Hypothalamus (tissue), 51 donors: ENCODE results near the gene CEP128.

Experiments
- DNase-seq, 51 donors: peaks; one replicate each; lab custom pipeline; 2025; lab: John Stamatoyannopoulos, UW

CEP128 gene

DNA sequence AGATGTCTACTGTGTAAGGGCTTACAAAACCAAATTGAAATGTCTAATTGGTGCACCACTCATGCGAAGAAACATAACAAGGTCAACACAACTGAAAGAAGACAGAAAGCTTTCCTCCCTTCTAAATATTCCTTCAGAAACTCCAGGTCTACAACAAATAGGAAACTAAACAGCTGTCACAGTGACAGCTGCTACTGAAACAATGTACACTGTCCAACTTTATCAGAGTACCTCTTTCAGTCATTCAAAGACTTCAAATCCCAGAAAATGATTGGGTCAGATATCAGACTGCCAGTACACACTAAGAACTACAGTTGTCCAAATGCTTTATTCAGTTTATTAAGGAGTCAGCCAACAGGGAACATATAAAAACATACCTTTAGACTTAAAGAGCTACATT is 35.2 kb downstream of the CEP128 start:
- no peak for DNase-seq

DNA sequence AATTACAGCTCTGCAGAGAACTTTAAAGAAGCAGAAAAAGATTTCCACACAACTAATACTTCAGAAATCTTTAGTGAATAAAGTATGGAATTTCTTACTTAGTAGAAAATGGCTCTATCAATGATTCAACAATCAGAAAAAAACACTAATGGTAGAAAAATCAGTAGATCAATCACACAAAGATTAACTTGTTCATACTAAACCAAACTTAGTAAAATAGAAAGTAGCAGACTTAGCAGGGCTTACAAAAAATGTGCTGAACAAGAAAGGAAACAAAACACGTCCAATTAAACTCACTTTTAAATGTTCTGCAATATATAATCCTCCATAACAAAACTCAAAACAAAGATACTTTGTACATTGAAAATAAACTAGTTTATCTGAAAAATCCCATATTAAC is 38.9 kb downstream of the CEP128 start:
- DNase-seq: no peak

DNA sequence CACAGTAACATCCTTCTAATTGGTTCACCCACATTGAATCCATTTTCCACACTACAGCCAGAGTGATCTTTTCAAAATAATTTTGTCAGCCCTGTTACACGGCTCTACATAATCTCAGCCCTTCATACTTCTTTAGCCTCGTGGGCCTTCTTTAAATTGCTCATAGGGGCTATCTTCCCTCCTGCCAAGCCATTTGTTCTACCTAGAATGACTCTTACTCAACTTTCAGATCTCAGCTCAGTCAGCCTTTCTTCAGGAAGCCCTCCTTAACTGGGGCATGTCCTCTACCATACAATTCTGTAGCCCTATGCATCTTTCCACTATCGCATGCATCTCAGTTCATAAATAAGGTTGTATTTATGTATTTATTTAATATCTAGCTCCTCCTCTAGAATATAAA is 39.7 kb downstream of the CEP128 start:
- DNase-seq: no peak

DNA sequence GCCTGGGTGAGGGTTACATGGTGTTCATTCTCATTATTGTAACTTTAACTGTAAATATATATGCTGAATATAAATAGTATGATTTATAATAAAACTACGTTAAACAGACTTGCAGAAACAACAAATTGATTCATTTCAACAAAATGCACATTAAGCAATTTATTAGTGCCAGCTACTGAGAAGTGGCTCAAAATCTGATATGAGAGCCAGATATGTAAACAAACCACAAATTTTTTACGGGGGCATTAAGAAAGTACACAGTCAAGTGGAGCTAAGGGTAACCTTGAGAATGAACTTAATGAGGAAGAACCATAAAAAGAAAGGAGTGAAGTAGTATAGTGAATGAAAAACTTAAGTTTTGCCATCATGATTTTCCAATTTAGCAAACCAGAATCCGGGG is 40.3 kb downstream of the CEP128 start:
- DNase-seq: no peak

DNA sequence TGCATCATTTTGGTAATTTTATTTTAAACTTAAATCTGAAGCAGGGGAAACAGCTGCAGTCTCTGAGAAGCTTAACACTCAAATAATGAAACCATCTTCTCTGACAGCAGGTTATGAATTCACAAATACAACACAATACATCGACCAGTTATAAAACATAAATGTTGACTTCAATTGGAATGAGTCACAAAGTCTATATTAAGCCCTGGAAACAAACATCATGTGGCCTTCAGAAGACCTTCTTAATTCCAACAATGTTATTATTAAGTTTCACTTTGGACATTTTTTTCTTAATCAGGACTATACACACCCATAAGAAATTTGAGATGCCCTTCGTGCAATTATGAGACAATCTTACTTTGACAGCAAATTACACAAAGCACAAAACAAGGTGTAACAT is 68.9 kb downstream of the CEP128 start:
- DNase-seq: no peak

DNA sequence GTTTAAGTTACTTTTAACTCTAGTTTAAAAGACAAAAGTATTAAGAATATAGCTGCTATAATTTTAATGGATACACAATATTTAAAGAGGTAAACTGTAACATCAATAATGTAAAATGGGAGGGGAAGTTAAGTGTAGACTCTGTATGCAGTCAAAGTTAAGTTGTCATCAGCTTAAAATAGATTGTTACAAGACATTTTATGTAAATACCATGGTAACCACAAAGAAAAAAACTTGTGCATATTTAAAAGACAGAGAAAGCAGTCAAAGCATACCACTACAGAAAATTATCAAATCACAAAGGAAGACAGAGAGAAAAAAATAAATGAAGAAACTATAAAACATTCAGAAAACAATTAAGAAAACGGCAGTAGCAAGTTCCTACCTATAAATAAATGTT is 73.3 kb downstream of the CEP128 start:
- DNase-seq: no peak

DNA sequence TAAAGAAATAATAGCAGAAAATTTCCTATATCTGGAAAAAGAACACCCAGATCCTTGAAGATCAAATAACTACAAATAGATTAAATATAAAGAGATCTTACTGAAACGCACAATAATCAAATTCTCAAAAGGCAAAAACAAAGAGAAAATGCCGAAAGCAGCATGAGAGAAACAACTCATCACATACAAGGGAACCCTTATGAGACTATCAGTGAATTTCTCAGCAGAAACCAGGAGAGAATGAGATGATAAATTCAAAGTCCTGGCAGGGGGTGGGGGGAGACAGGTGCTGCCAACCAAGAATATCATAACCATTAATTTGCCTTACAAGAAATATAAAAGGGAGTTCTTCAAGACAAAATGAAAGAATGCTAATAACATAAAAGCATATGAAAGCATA is 73.7 kb downstream of the CEP128 start:
- no peak for DNase-seq

DNA sequence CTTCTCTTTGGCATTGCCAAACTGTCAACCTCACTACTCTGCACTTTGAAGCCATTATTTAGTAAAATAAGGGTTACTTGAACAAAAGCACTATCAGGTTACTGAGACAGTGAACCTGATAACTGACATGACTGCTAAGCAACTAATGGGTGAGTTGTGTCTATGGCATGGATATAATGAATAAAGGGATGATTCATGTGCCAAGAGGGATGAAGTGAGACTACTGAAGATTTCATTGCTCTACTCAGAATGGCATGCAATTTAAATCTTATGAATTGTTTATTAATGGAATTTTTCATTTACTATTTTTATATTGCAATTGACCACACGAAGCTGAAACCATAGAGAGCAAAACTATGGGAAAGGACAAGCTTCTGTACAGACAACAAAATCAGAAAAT is 74.4 kb downstream of the CEP128 start:
- no peak for DNase-seq

DNA sequence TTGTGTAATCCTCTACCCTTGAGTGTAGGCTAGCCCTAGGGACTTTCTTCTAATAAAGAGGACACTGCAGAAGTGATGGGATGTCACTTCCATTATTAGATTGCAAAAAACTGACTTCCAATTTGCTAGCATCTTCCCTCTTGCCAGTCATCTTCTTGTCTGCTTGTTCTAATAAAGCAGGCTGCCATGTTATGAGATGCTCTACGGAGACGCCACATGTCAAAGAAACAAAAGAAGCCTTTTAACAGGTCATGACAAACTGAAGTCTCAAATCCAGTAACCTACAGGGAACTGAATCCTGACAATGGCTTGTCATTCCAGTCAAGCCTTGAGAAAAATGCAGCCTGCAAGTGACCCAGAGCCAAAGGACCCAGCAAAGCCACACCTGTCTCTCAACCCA is 76.0 kb downstream of the CEP128 start:
- DNase-seq: no peak

DNA sequence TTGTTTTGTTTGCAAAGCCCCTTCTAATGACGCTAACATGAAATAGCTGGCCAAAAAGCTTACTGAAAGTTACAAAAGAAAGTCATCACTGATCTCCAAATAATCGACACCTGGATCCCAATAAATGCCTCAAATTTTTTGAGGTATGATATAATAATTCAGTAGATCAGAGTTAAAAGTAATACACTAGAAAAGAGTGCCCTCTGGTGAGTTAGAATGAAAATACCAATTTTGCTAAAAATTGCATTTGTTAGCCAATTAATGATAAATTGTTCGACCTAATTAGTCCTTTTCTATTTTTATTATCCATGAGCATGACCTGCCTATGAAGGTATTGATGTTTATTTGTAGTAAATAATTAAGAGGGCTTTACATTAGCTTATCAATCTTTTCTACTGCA is 78.6 kb downstream of the CEP128 start:
- DNase-seq: no peak

DNA sequence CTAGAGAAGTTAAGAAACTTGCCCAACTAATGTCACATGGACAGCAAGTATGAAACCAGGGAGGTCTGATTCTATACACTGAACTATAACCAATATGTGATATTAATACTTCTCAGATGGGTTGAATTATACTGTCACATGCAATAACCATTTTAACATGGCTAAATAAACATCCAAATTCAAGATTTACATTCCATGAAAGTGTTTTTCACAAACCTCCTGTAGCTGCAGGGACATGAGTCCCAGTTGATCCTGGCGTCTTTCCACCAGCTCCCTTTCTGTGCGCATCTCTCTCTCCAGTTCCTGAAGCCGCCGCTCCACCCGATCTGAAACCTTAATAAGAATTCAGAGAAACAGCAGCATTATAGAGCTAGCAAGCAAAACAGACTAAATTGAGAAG is 79.0 kb downstream of the CEP128 start:
- no peak for DNase-seq

DNA sequence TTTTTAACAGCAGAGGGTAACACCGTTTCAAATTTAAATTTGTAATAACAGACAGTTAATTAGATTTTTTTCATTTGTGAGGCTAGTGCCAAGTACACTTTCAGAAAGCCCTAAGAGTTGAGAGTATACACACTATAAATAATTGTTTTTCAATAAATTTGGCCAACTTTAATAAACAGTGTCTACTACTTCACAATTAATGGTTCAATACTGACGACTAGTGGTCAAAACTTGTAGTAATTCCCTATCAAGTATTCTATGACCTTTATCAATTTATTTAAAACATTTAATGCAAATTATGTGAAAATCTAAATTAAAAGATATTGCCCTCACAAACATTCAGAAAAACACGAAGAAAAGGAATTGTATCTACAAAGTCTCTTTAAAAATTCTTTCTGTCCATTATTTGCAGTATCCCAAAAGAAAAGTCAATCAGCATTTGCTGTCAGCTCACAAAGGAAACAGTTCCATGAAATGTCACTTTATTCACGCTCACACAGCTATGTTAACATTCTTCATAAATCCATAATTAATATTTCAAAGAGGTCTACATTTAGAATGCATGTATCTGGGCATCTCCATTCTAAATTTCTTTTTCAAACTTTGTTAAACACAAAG is 91.2 kb downstream of the CEP128 start:
- peak in 1 of 51 donors; percentile 48 for DNase-seq

DNA sequence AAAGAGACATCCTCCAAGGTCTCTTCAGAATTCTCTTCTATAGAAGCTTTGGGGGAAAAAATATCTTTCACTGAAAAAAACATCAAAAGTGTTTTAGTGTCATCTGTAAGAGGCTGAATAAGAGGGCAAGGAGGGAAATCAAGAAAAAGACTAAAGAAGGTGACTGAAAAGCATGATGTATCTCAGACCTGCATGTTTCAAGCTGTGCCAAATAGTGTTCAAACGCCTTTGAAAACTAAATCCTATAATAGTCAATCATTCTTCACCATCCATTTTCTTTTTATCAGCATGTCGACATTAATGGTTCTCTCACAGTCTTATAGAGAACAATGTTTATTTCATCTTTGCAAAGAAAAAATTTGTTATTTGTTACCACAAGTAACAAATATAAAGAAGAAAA is 94.5 kb downstream of the CEP128 start:
- DNase-seq: no peak

DNA sequence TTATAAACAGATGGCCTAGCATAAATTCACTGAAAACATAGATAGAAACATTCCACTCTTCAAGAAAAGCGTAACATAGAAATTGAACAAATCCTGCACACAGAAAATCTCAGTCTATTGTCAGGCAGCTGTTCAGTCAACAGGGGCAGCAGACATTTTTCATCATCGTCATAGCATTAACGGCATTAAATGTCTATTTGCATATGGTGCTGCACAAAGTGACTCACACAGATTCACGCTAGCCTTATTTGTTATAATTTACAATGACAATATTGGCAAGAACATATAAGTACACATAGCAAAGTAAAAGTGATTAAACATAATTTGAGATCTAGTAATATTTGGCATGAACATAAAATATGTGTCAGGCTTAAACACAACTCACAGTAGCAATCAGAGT is 95.7 kb downstream of the CEP128 start:
- DNase-seq: no peak

DNA sequence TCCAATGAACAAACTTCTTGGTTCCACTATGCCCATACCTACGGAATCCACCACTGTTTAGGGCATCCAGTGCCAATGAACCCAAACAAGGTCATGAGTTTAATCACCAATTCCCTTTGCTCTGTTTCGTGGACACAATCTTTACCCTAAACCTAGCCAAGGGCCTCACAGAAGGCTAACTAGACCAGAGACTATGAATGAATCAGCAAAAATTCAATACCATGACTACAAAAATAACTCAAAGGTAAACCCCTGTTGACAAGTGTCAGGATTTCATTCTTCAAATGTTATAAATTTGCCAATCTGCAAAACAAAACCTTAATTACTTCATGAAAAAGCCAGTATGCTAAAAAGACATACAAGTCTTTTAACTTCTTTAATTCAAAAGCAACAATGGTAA is 96.7 kb downstream of the CEP128 start:
- DNase-seq: no peak

DNA sequence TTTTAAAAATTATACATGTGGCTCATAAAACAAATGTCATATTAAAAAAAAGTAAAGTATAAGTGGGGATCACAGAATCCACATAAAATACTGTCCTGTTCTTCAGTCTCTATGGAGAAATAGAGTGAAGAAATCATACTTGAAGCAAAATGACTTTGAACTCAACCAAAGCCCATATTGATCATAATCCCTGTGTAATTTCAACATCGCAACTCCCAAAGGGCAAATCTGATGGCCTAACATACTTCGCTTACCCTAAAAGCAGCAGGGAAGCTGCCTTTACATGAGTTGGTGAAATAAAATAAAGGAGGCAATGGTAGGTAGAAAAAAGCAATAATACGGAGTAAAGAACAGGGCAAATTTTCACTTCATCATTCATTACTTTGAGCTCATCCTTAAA is 101.8 kb downstream of the CEP128 start:
- no peak for DNase-seq

DNA sequence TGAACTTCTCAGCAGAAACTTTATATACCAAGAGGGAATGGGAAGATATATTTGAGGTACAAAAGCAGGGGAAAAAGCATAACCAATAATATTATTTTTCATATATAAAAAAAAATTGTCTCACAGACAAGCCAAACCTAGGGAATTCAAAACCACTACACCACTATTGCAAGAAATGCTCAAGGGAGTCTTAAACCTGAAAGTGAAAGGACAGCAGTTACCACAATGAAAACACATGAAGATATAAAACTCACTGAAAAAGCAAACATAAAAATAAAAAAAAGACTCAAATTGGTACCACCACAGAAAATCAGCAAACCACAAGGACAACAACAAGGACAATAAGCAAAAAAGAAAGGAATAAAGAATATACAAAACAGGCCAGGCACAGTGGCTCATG is 131.9 kb downstream of the CEP128 start:
- DNase-seq: no peak

DNA sequence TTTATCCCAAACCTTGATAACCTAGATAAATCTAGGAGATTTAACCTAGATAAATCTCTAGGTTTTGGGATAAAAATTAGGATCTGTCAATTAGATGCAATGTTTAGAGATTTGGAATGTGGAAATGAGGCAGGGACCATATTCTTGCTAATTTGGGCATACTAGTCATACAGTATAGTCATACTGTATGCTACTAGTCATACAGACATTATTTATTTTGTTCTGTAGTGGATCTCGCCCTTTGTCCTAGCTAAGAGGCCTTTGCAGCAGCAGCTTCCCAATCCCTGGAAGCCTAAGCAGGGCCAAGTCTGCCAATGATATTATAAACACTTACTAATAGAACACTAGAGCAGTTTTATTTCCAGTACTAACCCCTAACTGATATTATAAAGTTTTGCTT is 136.4 kb downstream of the CEP128 start:
- DNase-seq: no peak

DNA sequence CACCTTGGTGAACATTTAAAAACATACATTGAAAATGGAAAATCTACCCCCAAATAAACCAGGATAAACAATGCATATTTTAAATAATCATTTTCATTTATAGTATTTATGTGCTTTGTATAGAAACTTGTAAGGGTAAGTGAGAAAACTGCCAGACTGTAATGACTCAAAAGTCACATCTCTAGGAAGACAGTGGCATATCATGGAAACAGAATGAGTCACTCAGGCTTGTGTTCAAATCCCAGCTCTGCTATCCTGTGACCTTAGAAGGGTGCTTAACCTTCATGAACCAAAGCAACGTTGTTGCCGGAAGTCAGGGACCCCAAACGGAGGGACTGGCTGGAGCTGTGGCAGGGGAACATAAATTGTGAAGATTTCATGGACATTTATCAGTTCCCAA is 142.7 kb downstream of the CEP128 start:
- no peak for DNase-seq

DNA sequence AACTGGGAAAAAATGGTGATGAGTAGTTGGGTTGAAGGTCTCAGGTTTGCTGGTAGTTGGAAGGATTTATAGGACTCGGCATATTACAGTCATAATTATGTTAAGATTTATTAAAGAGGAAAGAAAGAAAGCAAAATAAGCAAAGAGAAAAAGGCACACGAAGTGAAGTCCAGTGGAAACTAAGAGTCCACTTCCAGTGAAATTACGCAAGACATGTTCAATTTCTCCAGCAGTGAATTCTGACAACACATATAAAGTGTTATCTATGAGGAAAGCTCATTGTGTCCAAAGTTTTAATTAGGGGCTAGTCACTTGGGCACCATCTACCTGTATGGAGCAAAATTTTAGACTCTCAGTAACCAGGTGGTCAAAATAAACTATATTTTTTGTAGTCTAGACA is 143.3 kb downstream of the CEP128 start:
- DNase-seq: no peak

DNA sequence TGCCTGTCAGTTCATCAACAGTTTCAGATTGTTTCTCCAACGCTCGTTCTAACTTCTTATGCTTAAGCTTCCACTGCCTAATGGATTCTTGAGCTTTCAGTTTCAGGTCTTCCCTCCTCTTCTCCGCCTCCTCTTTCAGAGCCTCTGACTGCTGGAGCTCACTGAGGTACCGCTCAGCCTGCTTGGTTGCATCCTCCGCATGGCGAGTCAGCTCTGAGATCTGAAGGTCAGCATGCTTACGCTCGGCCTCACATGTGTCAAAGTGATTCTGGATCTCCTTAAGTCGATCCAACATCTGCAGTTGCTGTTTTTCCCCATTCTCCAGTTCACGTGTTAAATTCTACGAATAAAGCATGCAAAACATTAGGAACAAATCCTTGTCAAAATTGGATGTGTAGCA is 148.8 kb downstream of the CEP128 start:
- DNase-seq: no peak

DNA sequence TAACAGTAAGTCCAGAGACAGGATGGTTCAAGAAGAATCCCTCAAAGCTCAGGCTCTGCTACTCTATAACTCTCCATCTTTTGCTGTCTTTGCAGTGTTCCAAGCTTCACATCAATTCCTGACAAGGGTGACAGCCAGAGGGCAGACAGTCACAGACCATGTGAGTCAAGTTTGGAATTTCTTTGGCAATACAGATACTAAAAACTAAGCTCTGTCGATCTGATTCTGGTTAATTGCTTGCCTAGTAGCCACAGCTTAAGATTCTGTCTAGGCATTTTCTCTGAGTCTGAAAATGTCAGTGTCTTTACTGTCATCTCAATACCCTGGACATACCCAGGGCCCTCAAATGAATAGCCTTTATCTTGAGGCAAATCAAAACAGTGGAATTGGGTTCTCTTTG is 153.7 kb downstream of the CEP128 start:
- no peak for DNase-seq

DNA sequence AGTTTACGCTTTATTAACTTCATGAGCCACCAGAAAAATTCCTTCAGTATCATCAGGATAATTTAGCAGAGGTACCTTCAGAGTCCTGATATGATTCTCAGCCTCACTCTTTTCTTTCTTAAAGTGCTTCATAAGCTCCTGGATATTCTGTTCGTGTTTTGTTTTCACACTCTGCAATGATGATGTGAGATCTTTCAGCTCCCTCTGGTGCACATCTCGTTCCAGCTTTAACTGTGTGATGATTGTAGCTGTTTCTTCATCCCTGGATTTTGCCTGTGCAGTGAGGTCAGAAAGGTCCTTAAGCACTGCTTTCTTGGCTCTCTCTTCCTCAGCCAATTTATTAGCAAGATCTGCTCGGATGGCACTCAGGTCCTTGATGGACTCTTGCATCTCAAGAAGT is 156.7 kb downstream of the CEP128 start:
- DNase-seq: peak in 11 of 51 donors; percentile 1 to 23 (median 7)

DNA sequence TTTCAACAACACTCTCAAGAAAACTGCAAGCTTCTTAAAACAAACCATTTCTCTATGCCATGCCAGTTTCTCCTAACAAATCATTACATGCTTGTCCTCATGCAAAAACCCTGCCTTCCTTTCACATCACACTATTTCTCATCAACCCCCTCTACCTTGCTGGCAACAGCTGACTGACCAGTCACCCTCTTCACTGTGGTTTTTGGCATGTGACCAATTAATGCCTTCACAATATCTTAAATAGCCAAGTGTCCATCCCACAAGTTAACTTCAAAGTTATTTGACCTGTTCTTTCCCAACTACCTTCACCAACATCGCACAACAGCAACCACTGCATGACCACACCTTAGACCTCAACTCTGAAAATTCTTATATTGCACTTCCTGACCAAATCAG is 159.6 kb downstream of the CEP128 start:
- no peak for DNase-seq
